OCI-LY3 (cell line): ENCODE data around the gene PPP4R1.

Experiments used
- H2AFZ ChIP-seq: fragments of 200-600, 300-600 bp; shearing (Covaris generic); 2 replicates; pipeline ENCODE4 v1.6.0; 2014; ENCODE audit warnings: antibody characterized with exemption, low read depth, low read length
- H3K27ac ChIP-seq: fragments of 200-600, 300-600 bp; sonication (generic); 2 replicates; pipeline ENCODE4 v1.5.1; 2014; ENCODE audit warnings: mild to moderate bottlenecking, low read length, moderate library complexity, mixed read lengths
- H3K27me3 ChIP-seq: fragments of 200-600, 300-600 bp; sonication (generic); 2 replicates; pipeline ENCODE4 v1.6.1; 2014; ENCODE audit warnings: low read depth, low read length, mixed read lengths
- H3K36me3 ChIP-seq: fragments of 200-600, 300-600 bp; sonication (generic); replicated peaks from 2 replicates; pipeline ENCODE3; 2014; ENCODE audit warnings: low read depth, low read length, mixed read lengths
- H3K4me1 ChIP-seq: fragments of 300-600, 200-600 bp; sonication (generic); 2 replicates; pipeline ENCODE4 v1.6.1; 2014; ENCODE audit warnings: low read length, mixed read lengths
- H3K4me2 ChIP-seq: fragments of 200-600, 300-600 bp; sonication (generic); 2 replicates; pipeline ENCODE4 v1.6.1; 2014; ENCODE audit warnings: low read length, mixed read lengths
- H3K4me3 ChIP-seq: fragments of 300-600, 200-600 bp; sonication (generic); 2 replicates; pipeline ENCODE4 v1.5.1; 2014; ENCODE audit warnings: antibody characterized with exemption, mild to moderate bottlenecking, low read length, moderate library complexity
- H3K79me2 ChIP-seq: fragments of 300-600, 200-600 bp; shearing (Covaris generic); 2 replicates; pipeline ENCODE4 v1.6.1; 2014; ENCODE audit warnings: mild to moderate bottlenecking, low read length, mixed read lengths
- H3K9ac ChIP-seq: fragments of 300-600, 200-600 bp; shearing (Covaris generic); 2 replicates; pipeline ENCODE4 v1.6.0; 2014; ENCODE audit warnings: mild to moderate bottlenecking, low read length, moderate library complexity
- H3K9me3 ChIP-seq: fragments of 200-600, 300-600 bp; shearing (Covaris generic); 2 replicates; pipeline ENCODE4 v1.6.1; 2014; ENCODE audit warnings: low read length, mixed read lengths; ENCODE audit not compliant: insufficient read depth
- H4K20me1 ChIP-seq: fragments of 200-600, 300-600 bp; sonication (generic); 2 replicates; pipeline ENCODE4 v1.6.1; 2016; ENCODE audit warnings: low read length, mixed read lengths; ENCODE audit not compliant: insufficient read depth
- EZH2phosphoT487 ChIP-seq: fragments of 200-600 bp; shearing (Covaris generic); IDR thresholded peaks from 2 replicates; pipeline ENCODE4 v1.6.1; 2018; ENCODE audit warnings: antibody characterized with exemption, mixed run types, low read depth
- TF ChIP-seq, protein P1 (sequence below): fragments of 200-600, 300-600 bp; sonication (generic); IDR thresholded peaks from 2 replicates; pipeline ENCODE4 v1.5.1; 2014; ENCODE audit warnings: antibody characterized with exemption, low read length, low read depth

The PPP4R1 gene

DNA sequence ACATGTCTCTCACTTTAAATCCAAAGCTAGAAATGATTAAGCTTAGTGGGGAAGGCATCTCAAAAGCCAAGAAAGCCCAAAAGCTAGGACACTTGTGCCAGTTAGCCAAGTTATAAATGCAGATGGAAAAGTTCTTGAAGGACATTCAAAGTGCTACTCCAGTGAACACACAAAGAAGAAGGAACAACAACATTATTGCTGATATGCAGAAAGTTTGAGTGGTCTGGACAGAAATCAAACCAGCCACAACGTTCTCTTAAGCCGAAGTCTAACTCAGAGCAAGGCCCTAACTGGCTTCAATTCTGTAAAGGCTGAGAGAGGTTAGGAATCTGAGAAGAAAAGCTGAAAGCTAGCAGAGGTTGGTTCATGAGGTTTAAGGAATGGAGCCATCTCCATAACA, 49.0 kb downstream of the PPP4R1 start:
- H3K27me3 ChIP-seq = no peaks in the 10 kb centered on the region
- no peak overlapping the region for H3K4me2 ChIP-seq
- no peaks in the 10 kb centered on the region for H4K20me1 ChIP-seq
- H3K4me1 ChIP-seq = no peaks in the 10 kb centered on the region
- H3K27ac ChIP-seq = no peak overlapping the region
- peaks cover 20% of the 10 kb centered on the region for H3K36me3 ChIP-seq
- no peaks in the 10 kb centered on the region for H3K79me2 ChIP-seq
- no peak overlapping the region for H3K9ac ChIP-seq
- no peaks in the 10 kb centered on the region for H3K9me3 ChIP-seq
- TF ChIP-seq, protein P1, sequence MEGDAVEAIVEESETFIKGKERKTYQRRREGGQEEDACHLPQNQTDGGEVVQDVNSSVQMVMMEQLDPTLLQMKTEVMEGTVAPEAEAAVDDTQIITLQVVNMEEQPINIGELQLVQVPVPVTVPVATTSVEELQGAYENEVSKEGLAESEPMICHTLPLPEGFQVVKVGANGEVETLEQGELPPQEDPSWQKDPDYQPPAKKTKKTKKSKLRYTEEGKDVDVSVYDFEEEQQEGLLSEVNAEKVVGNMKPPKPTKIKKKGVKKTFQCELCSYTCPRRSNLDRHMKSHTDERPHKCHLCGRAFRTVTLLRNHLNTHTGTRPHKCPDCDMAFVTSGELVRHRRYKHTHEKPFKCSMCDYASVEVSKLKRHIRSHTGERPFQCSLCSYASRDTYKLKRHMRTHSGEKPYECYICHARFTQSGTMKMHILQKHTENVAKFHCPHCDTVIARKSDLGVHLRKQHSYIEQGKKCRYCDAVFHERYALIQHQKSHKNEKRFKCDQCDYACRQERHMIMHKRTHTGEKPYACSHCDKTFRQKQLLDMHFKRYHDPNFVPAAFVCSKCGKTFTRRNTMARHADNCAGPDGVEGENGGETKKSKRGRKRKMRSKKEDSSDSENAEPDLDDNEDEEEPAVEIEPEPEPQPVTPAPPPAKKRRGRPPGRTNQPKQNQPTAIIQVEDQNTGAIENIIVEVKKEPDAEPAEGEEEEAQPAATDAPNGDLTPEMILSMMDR = no peak
- TF ChIP-seq EZH2phosphoT487 = no peak
- no peak overlapping the region for H3K4me3 ChIP-seq
- no peak overlapping the region for H2AFZ ChIP-seq

DNA sequence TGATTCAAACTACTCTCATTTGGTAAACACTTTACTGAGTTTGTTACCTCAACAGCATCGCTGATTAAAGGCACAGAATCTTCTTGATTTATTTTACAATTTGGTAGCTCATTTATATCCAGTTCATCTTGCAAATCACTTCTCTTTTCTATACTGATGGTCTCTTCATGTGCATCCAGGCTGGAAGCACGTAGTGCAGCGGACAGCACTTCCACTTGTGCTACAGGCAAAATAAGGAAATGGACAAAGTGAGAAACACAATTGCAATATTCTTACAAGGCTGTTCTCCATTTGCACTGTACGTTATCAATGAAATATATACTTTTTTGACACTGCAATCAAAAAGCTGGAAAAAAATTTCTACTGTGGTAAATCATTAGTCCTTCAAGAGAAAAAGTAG, 51.0 kb downstream of the PPP4R1 start:
- Histone ChIP-seq H3K79me2 (no peaks in the 10 kb centered on the region), H3K27ac (no peak overlapping the region), H3K4me3 (no peak overlapping the region), H3K27me3 (no peaks in the 10 kb centered on the region), H3K4me1 (no peaks in the 10 kb centered on the region), H3K9me3 (no peaks in the 10 kb centered on the region), H2AFZ (no peak overlapping the region), H3K4me2 (no peak overlapping the region), H3K9ac (no peak overlapping the region), H4K20me1 (no peaks in the 10 kb centered on the region), H3K36me3 (peaks cover 24% of the 10 kb centered on the region)
- TF ChIP-seq, protein P1 = no peak
- TF ChIP-seq EZH2phosphoT487 = no peak

DNA sequence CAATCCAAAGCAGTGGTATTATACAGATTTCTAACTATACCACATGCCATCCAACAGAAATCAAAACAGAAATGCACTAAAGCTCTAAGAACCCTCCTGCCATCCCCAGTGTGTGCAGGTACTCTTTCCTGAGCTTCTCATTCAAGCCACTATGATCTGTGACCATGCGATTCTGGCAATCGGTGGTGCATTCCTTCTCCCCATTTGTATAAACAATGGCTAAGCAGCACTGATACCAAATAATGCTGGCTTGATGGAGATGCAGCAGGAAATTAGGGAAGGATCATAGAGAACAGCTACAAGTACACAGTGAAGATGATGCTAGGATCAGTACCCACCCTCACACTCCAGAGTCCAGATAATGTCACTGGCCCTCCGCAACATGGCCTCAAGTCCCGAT, 51.8 kb downstream of the PPP4R1 start:
- H3K4me3 ChIP-seq = no peak overlapping the region
- H2AFZ ChIP-seq = no peak overlapping the region
- H3K36me3 ChIP-seq = peaks cover 24% of the 10 kb centered on the region
- H3K9me3 ChIP-seq = no peaks in the 10 kb centered on the region
- H3K4me2 ChIP-seq = no peak overlapping the region
- H4K20me1 ChIP-seq = no peaks in the 10 kb centered on the region
- H3K79me2 ChIP-seq = no peaks in the 10 kb centered on the region
- H3K9ac ChIP-seq = no peak overlapping the region
- no peak overlapping the region for H3K27ac ChIP-seq
- no peaks in the 10 kb centered on the region for H3K27me3 ChIP-seq
- TF ChIP-seq, protein P1 = no peak
- no peak for TF ChIP-seq EZH2phosphoT487
- no peaks in the 10 kb centered on the region for H3K4me1 ChIP-seq

DNA sequence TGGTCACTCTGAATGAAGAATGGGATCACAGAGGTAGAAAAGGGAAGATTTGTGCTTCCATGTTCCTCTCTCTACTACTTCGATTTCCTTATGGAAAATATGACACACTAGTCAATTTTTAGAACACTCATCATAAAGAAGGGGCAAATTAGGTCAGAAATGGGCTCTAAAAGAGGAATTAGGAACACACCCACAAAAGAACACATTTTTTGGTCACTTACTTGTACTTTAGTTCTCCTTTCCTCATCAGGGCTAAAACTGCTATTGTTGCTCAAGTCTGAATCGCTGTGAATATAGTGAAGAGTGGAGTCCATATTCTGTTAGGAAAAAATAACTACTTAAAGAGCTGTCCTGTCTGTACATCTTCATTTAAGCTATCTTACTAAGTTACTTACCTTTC, 52.6 kb downstream of the PPP4R1 start:
- no peaks in the 10 kb centered on the region for H3K79me2 ChIP-seq
- peaks cover 29% of the 10 kb centered on the region for H3K36me3 ChIP-seq
- H3K4me1 ChIP-seq = no peaks in the 10 kb centered on the region
- no peaks in the 10 kb centered on the region for H4K20me1 ChIP-seq
- no peaks in the 10 kb centered on the region for H3K9me3 ChIP-seq
- TF ChIP-seq, protein P1 = no peak
- TF ChIP-seq EZH2phosphoT487 = no peak
- H3K4me3 ChIP-seq = no peak overlapping the region
- no peak overlapping the region for H3K4me2 ChIP-seq
- H3K27ac ChIP-seq = no peak overlapping the region
- H3K27me3 ChIP-seq = no peaks in the 10 kb centered on the region
- no peak overlapping the region for H2AFZ ChIP-seq
- H3K9ac ChIP-seq = no peak overlapping the region
